ENCODE results near the gene TMEM205.
"Not testable (repeated sequence)": the region's sequence is repeated elsewhere in the genome, so short reads cannot be mapped to it uniquely, and the experiment has no call there.

The TMEM205 gene

GRCh38 chr19:11382898-11383705, 37.0 kb upstream of the TMEM205 start:
- peak; percentile 16 for DNase-seq (ENCODE audit: low read depth)
- H3K4me3 ChIP-seq (ENCODE audit: low read depth, low read length) = peak overlapping the region; percentile 37
- TF ChIP-seq CTCF (conservative IDR thresholded peaks at IDR 0.05; ENCODE audit: low read depth, low read length) = peak; percentile 81

GRCh38 chr19:11380653-11381537, 34.8 kb upstream of the TMEM205 start:
- DNase-seq (ENCODE audit: low read depth) = peak; percentile 96
- peak; percentile 76 for TF ChIP-seq CTCF (conservative IDR thresholded peaks at IDR 0.05; ENCODE audit: low read depth, low read length)
- H3K4me3 ChIP-seq (ENCODE audit: low read depth, low read length) = peak overlapping the region; percentile 78

GRCh38 chr19:11379857-11380350, 33.8 kb upstream of the TMEM205 start:
- no peak overlapping the region for H3K4me3 ChIP-seq (ENCODE audit: low read depth, low read length)
- no peak for DNase-seq (ENCODE audit: low read depth)

GRCh38 chr19:11379269-11379845, 33.3 kb upstream of the TMEM205 start:
- DNase-seq (ENCODE audit: low read depth); H3K4me3 ChIP-seq (ENCODE audit: low read depth, low read length): not testable (repeated sequence)

More at GRCh38 chr19:11379857-11380350, 33.8 kb upstream of the TMEM205 start:
- TF ChIP-seq CTCF (conservative IDR thresholded peaks at IDR 0.05; ENCODE audit: low read depth, low read length) = no peak

- TF ChIP-seq CTCF (conservative IDR thresholded peaks at IDR 0.05; ENCODE audit: low read depth, low read length) = peak; percentile 75
- DNase-seq (ENCODE audit: low read depth) = peak; percentile 57
- no peak overlapping the region for H3K4me3 ChIP-seq (ENCODE audit: low read depth, low read length)
Measured at GRCh38 chr19:11378319-11379189, 32.5 kb upstream of the TMEM205 start.

- no peak overlapping the region for H3K4me3 ChIP-seq (ENCODE audit: low read depth, low read length)
- TF ChIP-seq CTCF (conservative IDR thresholded peaks at IDR 0.05; ENCODE audit: low read depth, low read length) = no peak
- DNase-seq (ENCODE audit: low read depth) = peak; percentile 32
Measured at GRCh38 chr19:11377756-11378155, 31.7 kb upstream of the TMEM205 start.

All from choroid plexus epithelial cell (primary cell).